Measurements from ENCODE around the gene SHISAL2A.

GRCh38 chr1:52633291-52633754 is 355 bp downstream of the SHISAL2A start:
- TF ChIP-seq CTCF (IDR thresholded peaks at IDR 0.05): no peak
- no peak for TF ChIP-seq POLR2A (IDR thresholded peaks at IDR 0.05)
